ENCODE measurements around the gene KCNT2. TPM values are rescaled to one million over a fixed set of nuclear protein-coding genes. Genes with fewer than 3 reads are reported as not detected.

The KCNT2 gene
- total RNA-seq, 1 experiment from 2014 or later = not detected

- intact Hi-C loops (cut with micrococcal nuclease) = no loop called here
- peak; percentile 58 for ATAC-seq
- Histone ChIP-seq H3K4me1 (ENCODE audit: control insufficient read depth in 1 of 2, insufficient read depth in 2 of 2, low read length in 2 of 2) (peaks cover 10 to 22% of the 10 kb centered on the region in 2 experiments; a peak in 3 of 4 replicates), H3K27me3 (ENCODE audit: insufficient read depth, low read length) (no peaks in the 10 kb centered on the region), H3K9me3 (ENCODE audit: control insufficient read depth in 1 of 2, insufficient read depth in 1 of 2, low read depth in 1 of 2, low read length in 2 of 2) (no peaks in the 10 kb centered on the region), H3K4me2 (ENCODE audit: low read length) (peak overlapping the region; percentile 61), H3K36me3 (ENCODE audit: control insufficient read depth in 1 of 2, insufficient read depth in 2 of 2, low read length in 2 of 2) (no peaks in the 10 kb centered on the region), H3K9me2 (ENCODE audit: insufficient read depth) (no peaks in the 10 kb centered on the region), H2AFZ (ENCODE audit: low read depth, low read length, poor library complexity, severe bottlenecking) (peak overlapping the region; percentile 54), H4K20me1 (ENCODE audit: insufficient read depth) (no peaks in the 10 kb centered on the region), H3K27ac (ENCODE audit: low read depth, low read length) (no peak overlapping the region), H3K79me2 (ENCODE audit: insufficient read depth, low read length) (no peaks in the 10 kb centered on the region), H3K4me3 (replicated peaks in 1 of 2; ENCODE audit: low read depth in 1 of 2, low read length in 2 of 2) (no peak overlapping the region), H3K9ac (ENCODE audit: low read length) (no peak overlapping the region)
- RAD21 ChIA-PET (ENCODE audit: low non-redundant PET in 1 of 2, low total read pairs in 2 of 2, uncharacterized antibody in 2 of 2, unreplicated experiment in 2 of 2) = no interaction called here
- DNase-seq (ENCODE audit: low read depth, low spot score) = no peak
- BruUV-seq (replicated peaks) = no TSS peak
- CTCF ChIA-PET = interaction anchor here (1.3 kb wide), 1 partner anchor 11 kb away, joined by 3 read pairs; no protein-coding TSS in a partner anchor
- 0 out of 2 replicates have a peak, but pooled peaks have one; percentile 11 for TF ChIP-seq SP1 (IDR thresholded peaks at IDR 0.05; ENCODE audit: low read depth)
- no peak for TF ChIP-seq ELF1 (IDR thresholded peaks at IDR 0.05; ENCODE audit: borderline replicate concordance, low read depth)
- no peak for TF ChIP-seq YY1 (IDR thresholded peaks at IDR 0.05; ENCODE audit: extremely low read depth, insufficient replicate concordance, low read depth, low read length)
- TF ChIP-seq, protein P1, sequence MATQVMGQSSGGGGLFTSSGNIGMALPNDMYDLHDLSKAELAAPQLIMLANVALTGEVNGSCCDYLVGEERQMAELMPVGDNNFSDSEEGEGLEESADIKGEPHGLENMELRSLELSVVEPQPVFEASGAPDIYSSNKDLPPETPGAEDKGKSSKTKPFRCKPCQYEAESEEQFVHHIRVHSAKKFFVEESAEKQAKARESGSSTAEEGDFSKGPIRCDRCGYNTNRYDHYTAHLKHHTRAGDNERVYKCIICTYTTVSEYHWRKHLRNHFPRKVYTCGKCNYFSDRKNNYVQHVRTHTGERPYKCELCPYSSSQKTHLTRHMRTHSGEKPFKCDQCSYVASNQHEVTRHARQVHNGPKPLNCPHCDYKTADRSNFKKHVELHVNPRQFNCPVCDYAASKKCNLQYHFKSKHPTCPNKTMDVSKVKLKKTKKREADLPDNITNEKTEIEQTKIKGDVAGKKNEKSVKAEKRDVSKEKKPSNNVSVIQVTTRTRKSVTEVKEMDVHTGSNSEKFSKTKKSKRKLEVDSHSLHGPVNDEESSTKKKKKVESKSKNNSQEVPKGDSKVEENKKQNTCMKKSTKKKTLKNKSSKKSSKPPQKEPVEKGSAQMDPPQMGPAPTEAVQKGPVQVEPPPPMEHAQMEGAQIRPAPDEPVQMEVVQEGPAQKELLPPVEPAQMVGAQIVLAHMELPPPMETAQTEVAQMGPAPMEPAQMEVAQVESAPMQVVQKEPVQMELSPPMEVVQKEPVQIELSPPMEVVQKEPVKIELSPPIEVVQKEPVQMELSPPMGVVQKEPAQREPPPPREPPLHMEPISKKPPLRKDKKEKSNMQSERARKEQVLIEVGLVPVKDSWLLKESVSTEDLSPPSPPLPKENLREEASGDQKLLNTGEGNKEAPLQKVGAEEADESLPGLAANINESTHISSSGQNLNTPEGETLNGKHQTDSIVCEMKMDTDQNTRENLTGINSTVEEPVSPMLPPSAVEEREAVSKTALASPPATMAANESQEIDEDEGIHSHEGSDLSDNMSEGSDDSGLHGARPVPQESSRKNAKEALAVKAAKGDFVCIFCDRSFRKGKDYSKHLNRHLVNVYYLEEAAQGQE (IDR thresholded peaks at IDR 0.05; ENCODE audit: low read depth) = no peak
- POLR2A ChIA-PET = no interaction called here
These were observed 426.7 kb downstream of the KCNT2 start for GRCh38 chr1:196181594-196181878.

Data from HCT116 (cell line).